Measurements from ENCODE around the gene APBB1IP. TPM values are rescaled to one million over a fixed set of nuclear protein-coding genes. Genes with fewer than 3 reads are reported as not detected.

The APBB1IP gene
- total and polyA plus RNA-seq, 8 donors: 1.8 to 50.0 (median 2.4) TPM

GRCh38 chr10:26543567-26544306 is 105.6 kb downstream of the APBB1IP start:
- Histone ChIP-seq H3K27me3 (no peaks in the 10 kb centered on the region), H3K4me1 (peaks cover 0 to 10% of the 10 kb centered on the region in 2 donors), H3K27ac (peak overlapping the region in 1 of 2 donors; percentile 9), H3K36me3 (peaks cover 0 to 47% of the 10 kb centered on the region in 2 donors), H3K9me3 (no peaks in the 10 kb centered on the region), H3K4me3 (no peak overlapping the region)
- ATAC-seq: no peak
- no peak for TF ChIP-seq CTCF (IDR thresholded peaks at IDR 0.05)
- no peak for DNase-seq
- intact Hi-C loops (cut with DNase I): no loop called here

DNA sequence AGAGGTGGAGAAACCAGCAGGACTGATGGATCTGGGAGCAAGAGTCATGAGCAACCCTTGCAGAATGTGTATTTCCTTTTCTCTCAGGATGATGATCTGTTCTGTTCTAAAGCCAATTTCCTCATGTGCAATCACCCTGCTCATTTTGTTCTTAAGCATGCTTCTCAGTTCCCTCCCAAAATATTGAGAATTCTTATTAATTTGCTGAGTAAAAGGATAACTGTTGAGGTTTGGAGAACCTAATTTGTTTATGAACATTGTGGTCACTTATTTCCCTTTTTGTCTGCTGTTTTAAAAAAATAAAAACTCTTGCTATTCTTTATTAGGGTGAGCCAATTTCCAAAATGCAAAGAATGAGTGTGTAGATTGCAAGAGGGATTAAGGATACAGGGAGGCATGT is 106.8 kb downstream of the APBB1IP start:
- Histone ChIP-seq H3K9me3 (peaks cover 0 to 2% of the 10 kb centered on the region in 2 donors), H3K36me3 (peaks cover 0 to 44% of the 10 kb centered on the region in 2 donors), H3K27me3 (no peaks in the 10 kb centered on the region), H3K27ac (peak overlapping the region in 1 of 2 donors; percentile 9), H3K4me1 (peaks cover 0 to 10% of the 10 kb centered on the region in 2 donors), H3K4me3 (no peak overlapping the region)
- no peak for TF ChIP-seq CTCF (IDR thresholded peaks at IDR 0.05)
- ATAC-seq (no peak), DNase-seq (no peak)
- intact Hi-C loops (cut with DNase I): no loop called here

DNA sequence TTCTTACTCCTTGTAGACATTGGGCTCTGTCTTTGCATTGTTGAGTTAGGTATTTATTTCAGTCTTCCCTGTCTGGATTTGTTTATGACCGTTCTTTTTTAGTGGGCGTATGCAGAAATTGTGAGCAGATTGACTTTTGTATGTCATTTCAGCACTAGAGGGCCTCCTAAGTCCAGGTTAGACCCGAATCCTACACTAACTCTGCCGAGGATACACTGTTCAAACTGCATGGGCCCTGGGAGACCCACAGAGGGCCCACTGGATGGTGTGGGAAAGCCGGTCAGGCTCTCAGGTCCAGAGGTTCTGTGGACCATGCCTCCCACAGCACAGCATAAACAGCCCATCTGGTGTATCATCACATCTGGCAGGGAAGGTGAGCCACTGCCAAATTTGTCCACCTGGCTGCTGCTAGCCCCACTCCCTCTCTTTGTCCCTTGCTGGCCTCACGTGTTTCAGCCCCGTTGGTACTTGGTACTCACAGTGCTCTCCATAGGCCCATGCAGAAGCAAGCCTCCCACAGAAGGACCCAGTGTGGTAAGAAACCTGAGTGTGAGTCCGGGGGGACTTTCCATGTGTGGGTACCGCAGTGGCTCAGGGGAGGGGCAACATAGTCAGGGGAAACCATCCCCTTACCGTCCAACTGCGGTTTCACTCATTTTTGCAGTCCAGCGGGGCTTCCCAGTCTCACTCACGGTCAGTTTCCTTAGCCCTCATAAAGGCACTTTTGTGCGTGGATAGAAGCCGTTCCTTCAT is 112.8 kb downstream of the APBB1IP start:
- no peak overlapping the region for H3K27ac ChIP-seq
- TF ChIP-seq CTCF (IDR thresholded peaks at IDR 0.05): no peak
- intact Hi-C loops (cut with DNase I): no loop called here
- H3K4me1 ChIP-seq: peaks cover 0 to 23% of the 10 kb centered on the region in 2 donors
- no peak for DNase-seq
- ATAC-seq: no peak
- H3K9me3 ChIP-seq: peaks cover 0 to 5% of the 10 kb centered on the region in 2 donors
- peaks cover 0 to 38% of the 10 kb centered on the region in 2 donors for H3K36me3 ChIP-seq
- no peaks in the 10 kb centered on the region for H3K27me3 ChIP-seq
- H3K4me3 ChIP-seq: no peak overlapping the region

- Histone ChIP-seq H3K9me3 (peaks cover 0 to 5% of the 10 kb centered on the region in 2 donors), H3K27ac (peak overlapping the region in 1 of 2 donors; percentile 81), H3K27me3 (no peaks in the 10 kb centered on the region), H3K4me1 (peaks cover 0 to 41% of the 10 kb centered on the region in 2 donors), H3K4me3 (no peak overlapping the region), H3K36me3 (peaks cover 0 to 42% of the 10 kb centered on the region in 2 donors)
- ATAC-seq: no peak
- no peak for TF ChIP-seq CTCF (IDR thresholded peaks at IDR 0.05)
- intact Hi-C loops (cut with DNase I): no loop called here
- no peak for DNase-seq
These were observed 116.1 kb downstream of the APBB1IP start for GRCh38 chr10:26554246-26554645.

Measured in left lung (tissue), 10 donors.